HepG2 (cell line): ENCODE results near the gene THRA. TPM values are rescaled to one million over a fixed set of nuclear protein-coding genes. Genes with fewer than 3 reads are reported as not detected.

Source experiments
- CBX5 ChIP-seq: sonication (generic); formaldehyde crosslinking; IDR thresholded peaks from 2 replicates; pipeline ENCODE4 v1.4.0; 2020; ENCODE audit warnings: missing genetic modification reagents, borderline replicate concordance
- GATAD1 ChIP-seq: IDR thresholded peaks from 2 replicates; pipeline ENCODE4 v1.6.1; 2016; ENCODE audit warnings: missing genetic modification reagents, missing compliant biosample characterization
- HMGA1 ChIP-seq: sonication (generic); formaldehyde crosslinking; conservative IDR thresholded peaks from 2 replicates; pipeline ENCODE4 v1.4.0; 2020; ENCODE audit warnings: missing genetic modification reagents
- KLF12 ChIP-seq: sonication (generic); formaldehyde crosslinking; IDR thresholded peaks from 2 replicates; pipeline ENCODE4 v1.4.0; 2020; ENCODE audit warnings: missing genetic modification reagents, borderline replicate concordance
- LCORL ChIP-seq, 2 experiments: fragments of 450-650 bp in 1 of 2; sonication (generic) in 1 of 2; formaldehyde crosslinking in 1 of 2; IDR thresholded peaks; 2 replicates each; pipeline versions ENCODE4 v1.5.0 to v1.6.1; 2017 to 2020; ENCODE audit warnings: antibody characterized with exemption in 1 of 2, missing genetic modification reagents in 1 of 2
- NCOA5 ChIP-seq: sonication (generic); formaldehyde crosslinking; IDR thresholded peaks from 2 replicates; pipeline ENCODE4 v1.4.0; 2020; ENCODE audit warnings: missing genetic modification reagents
- NFE2 ChIP-seq: sonication (generic); formaldehyde crosslinking; IDR thresholded peaks from 2 replicates; pipeline ENCODE4 v1.4.0; 2020; ENCODE audit warnings: missing genetic modification reagents
- RARA ChIP-seq: IDR thresholded peaks from 2 replicates; pipeline ENCODE4 v1.6.1; 2016; ENCODE audit warnings: missing genetic modification reagents, missing compliant biosample characterization
- RBM22 ChIP-seq: fragments of 200-400 bp; formaldehyde crosslinking; optimal IDR thresholded peaks from 2 replicates; pipeline ENCODE3; 2017; ENCODE audit warnings: mild to moderate bottlenecking, low read length, moderate library complexity
- THAP11 ChIP-seq: IDR thresholded peaks from 2 replicates; pipeline ENCODE4 v1.6.1; 2016; ENCODE audit warnings: missing biosample characterization, missing genetic modification reagents
- ZFX ChIP-seq: sonication (generic); formaldehyde crosslinking; IDR thresholded peaks from 2 replicates; pipeline ENCODE4 v1.4.0; 2020; ENCODE audit warnings: mild to moderate bottlenecking, low read depth, missing genetic modification reagents, moderate library complexity
- ZNF138 ChIP-seq: sonication (generic); formaldehyde crosslinking; IDR thresholded peaks from 2 replicates; pipeline ENCODE4 v1.5.0; 2020; ENCODE audit warnings: mild to moderate bottlenecking, low read depth, missing genetic modification reagents
- ZNF253 ChIP-seq: sonication (generic); formaldehyde crosslinking; IDR thresholded peaks from 2 replicates; pipeline ENCODE4 v1.8.0; 2022; ENCODE audit warnings: mild to moderate bottlenecking, missing genetic modification reagents, borderline replicate concordance
- ZNF564 ChIP-seq: sonication (generic); formaldehyde crosslinking; IDR thresholded peaks from 2 replicates; pipeline ENCODE4 v1.8.1; 2023; ENCODE audit warnings: mild to moderate bottlenecking, missing genetic modification reagents
- ZNF572 ChIP-seq: sonication (generic); formaldehyde crosslinking; IDR thresholded peaks from 2 replicates; pipeline ENCODE4 v1.5.1; 2020; ENCODE audit warnings: mild to moderate bottlenecking, missing genetic modification reagents
- ZNF577 ChIP-seq: sonication (generic); formaldehyde crosslinking; IDR thresholded peaks from 2 replicates; pipeline ENCODE4 v1.4.0; 2020; ENCODE audit warnings: mild to moderate bottlenecking, low read depth, missing genetic modification reagents, borderline replicate concordance
- ZNF629 ChIP-seq: sonication (generic); formaldehyde crosslinking; conservative IDR thresholded peaks from 2 replicates; pipeline ENCODE4 v1.5.0; 2020; ENCODE audit warnings: missing genetic modification reagents
- ZNF749 ChIP-seq: sonication (generic); formaldehyde crosslinking; IDR thresholded peaks from 2 replicates; pipeline ENCODE4 v1.8.0; 2022; ENCODE audit warnings: mild to moderate bottlenecking, missing genetic modification reagents, moderate library complexity, borderline replicate concordance
- ZNF776 ChIP-seq: sonication (generic); formaldehyde crosslinking; IDR thresholded peaks from 2 replicates; pipeline ENCODE4 v1.4.0; 2020; ENCODE audit warnings: mild to moderate bottlenecking, missing genetic modification reagents
- ZSCAN31 ChIP-seq: sonication (generic); formaldehyde crosslinking; IDR thresholded peaks from 2 replicates; pipeline ENCODE4 v1.5.0; 2020; ENCODE audit warnings: low read depth, mild to moderate bottlenecking, missing genetic modification reagents
- polyA plus RNA-seq, 8 experiments: library from polyadenylated mRNA; depleted of rRNA in 3 of 8; stranded (reverse) in 7 of 8; unstranded in 1 of 8; fragments of >200 nt; fragmentation: Illumina TruSeq in 4 of 8; extraction: Trizol in 4 of 8; gene quantifications; 2 replicates each; pipeline versions ENCODE4 v1.2.1 to v1.2.3, GENCODE V29; 2011 to 2016; ENCODE audit warnings: low read depth in 4 of 8, missing spikeins in 1 of 8, mixed read lengths in 1 of 8; ENCODE audit not compliant: insufficient read depth in 1 of 8
- total RNA-seq, 5 experiments: library from RNA; depleted of rRNA; stranded (reverse); fragments of >200 nt; fragmentation: Illumina TruSeq; extraction: Trizol; gene quantifications; 2 replicates each; pipeline ENCODE4 v1.2.3, GENCODE V29; 2016; ENCODE audit warnings: low read depth in 1 of 5
- TF ChIP-seq, protein P1 (sequence below): sonication (generic); formaldehyde crosslinking; IDR thresholded peaks from 2 replicates; pipeline ENCODE4 v1.4.0; 2020; ENCODE audit warnings: missing genetic modification reagents, borderline replicate concordance
- TF ChIP-seq, protein P2 (sequence below): sonication (generic); formaldehyde crosslinking; IDR thresholded peaks from 2 replicates; pipeline ENCODE4; 2020; ENCODE audit warnings: missing genetic modification reagents, mild to moderate bottlenecking, borderline replicate concordance
- TF ChIP-seq, protein P3 (sequence below): sonication (generic); formaldehyde crosslinking; IDR thresholded peaks from 2 replicates; pipeline ENCODE4 v1.4.0; 2020; ENCODE audit warnings: missing genetic modification reagents

Gene THRA
- total and polyA plus RNA-seq, 2 of the 13 experiments (the other 11 are each of a cell fraction or from before 2014, with no cell fraction given): 8.0 to 9.9 TPM

DNA sequence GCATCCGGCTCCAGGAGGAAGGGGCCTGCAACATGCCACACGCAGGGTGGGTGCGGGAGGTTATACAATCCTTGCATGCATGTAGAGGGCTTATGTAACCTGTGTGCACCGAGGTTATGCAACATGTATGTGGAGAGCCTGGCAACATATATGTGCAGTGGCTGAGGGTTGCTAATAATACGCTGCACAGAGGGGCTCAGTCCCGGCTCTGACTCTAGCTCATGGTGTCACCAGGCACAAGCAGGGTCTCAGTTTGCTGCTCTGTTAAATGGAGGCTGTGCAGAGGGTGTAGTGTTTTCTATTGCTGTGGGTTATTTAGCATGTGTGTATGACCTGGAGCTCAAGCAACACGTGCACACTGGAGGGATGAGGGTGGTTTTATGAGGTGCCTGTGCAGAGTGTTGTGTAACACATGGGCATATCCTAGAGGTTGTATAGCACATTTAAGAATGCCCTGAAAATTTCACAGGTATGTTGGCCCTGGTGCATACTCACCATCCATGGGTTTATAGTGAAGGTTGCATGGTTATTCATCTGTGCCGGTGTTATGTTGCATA lies 13.3 kb downstream of the THRA start (continued):
- TF ChIP-seq, protein P1, sequence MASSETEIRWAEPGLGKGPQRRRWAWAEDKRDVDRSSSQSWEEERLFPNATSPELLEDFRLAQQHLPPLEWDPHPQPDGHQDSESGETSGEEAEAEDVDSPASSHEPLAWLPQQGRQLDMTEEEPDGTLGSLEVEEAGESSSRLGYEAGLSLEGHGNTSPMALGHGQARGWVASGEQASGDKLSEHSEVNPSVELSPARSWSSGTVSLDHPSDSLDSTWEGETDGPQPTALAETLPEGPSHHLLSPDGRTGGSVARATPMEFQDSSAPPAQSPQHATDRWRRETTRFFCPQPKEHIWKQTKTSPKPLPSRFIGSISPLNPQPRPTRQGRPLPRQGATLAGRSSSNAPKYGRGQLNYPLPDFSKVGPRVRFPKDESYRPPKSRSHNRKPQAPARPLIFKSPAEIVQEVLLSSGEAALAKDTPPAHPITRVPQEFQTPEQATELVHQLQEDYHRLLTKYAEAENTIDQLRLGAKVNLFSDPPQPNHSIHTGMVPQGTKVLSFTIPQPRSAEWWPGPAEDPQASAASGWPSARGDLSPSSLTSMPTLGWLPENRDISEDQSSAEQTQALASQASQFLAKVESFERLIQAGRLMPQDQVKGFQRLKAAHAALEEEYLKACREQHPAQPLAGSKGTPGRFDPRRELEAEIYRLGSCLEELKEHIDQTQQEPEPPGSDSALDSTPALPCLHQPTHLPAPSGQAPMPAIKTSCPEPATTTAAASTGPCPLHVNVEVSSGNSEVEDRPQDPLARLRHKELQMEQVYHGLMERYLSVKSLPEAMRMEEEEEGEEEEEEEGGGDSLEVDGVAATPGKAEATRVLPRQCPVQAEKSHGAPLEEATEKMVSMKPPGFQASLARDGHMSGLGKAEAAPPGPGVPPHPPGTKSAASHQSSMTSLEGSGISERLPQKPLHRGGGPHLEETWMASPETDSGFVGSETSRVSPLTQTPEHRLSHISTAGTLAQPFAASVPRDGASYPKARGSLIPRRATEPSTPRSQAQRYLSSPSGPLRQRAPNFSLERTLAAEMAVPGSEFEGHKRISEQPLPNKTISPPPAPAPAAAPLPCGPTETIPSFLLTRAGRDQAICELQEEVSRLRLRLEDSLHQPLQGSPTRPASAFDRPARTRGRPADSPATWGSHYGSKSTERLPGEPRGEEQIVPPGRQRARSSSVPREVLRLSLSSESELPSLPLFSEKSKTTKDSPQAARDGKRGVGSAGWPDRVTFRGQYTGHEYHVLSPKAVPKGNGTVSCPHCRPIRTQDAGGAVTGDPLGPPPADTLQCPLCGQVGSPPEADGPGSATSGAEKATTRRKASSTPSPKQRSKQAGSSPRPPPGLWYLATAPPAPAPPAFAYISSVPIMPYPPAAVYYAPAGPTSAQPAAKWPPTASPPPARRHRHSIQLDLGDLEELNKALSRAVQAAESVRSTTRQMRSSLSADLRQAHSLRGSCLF (CRISPR knock-in tag): no peak
- 0 out of 2 replicates have a peak, but pooled peaks have one; percentile 75 for TF ChIP-seq ZNF572
- no peak for TF ChIP-seq NFE2 (CRISPR knock-in tag)
- TF ChIP-seq ZNF749 (CRISPR knock-in tag): no peak
- TF ChIP-seq ZNF138: no peak
- TF ChIP-seq RBM22: no peak
- TF ChIP-seq RARA (CRISPR knock-in tag): no peak
- no peak for TF ChIP-seq THAP11 (CRISPR knock-in tag)
- no peak for TF ChIP-seq NCOA5 (CRISPR knock-in tag)
- no peak for TF ChIP-seq ZNF253 (CRISPR knock-in tag)
- peak; percentile 81 for TF ChIP-seq ZNF629 (CRISPR knock-in tag)
- 0 out of 2 replicates have a peak, but pooled peaks have one; percentile 11 for TF ChIP-seq ZSCAN31 (CRISPR knock-in tag)
- TF ChIP-seq, protein P2, sequence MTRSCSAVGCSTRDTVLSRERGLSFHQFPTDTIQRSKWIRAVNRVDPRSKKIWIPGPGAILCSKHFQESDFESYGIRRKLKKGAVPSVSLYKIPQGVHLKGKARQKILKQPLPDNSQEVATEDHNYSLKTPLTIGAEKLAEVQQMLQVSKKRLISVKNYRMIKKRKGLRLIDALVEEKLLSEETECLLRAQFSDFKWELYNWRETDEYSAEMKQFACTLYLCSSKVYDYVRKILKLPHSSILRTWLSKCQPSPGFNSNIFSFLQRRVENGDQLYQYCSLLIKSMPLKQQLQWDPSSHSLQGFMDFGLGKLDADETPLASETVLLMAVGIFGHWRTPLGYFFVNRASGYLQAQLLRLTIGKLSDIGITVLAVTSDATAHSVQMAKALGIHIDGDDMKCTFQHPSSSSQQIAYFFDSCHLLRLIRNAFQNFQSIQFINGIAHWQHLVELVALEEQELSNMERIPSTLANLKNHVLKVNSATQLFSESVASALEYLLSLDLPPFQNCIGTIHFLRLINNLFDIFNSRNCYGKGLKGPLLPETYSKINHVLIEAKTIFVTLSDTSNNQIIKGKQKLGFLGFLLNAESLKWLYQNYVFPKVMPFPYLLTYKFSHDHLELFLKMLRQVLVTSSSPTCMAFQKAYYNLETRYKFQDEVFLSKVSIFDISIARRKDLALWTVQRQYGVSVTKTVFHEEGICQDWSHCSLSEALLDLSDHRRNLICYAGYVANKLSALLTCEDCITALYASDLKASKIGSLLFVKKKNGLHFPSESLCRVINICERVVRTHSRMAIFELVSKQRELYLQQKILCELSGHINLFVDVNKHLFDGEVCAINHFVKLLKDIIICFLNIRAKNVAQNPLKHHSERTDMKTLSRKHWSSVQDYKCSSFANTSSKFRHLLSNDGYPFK: no peak
- TF ChIP-seq ZNF776 (CRISPR knock-in tag): 0 out of 2 replicates have a peak, but pooled peaks have one; percentile 42
- TF ChIP-seq HMGA1: no peak
- peak; percentile 3; the same call in 1 of the 2 replicates for TF ChIP-seq ZFX (CRISPR knock-in tag)
- TF ChIP-seq LCORL (IDR thresholded peaks at IDR 0.05): no peak
- no peak for TF ChIP-seq LCORL (CRISPR knock-in tag; IDR thresholded peaks at IDR 0.05)
- no peak for TF ChIP-seq GATAD1 (CRISPR knock-in tag)
- no peak for TF ChIP-seq KLF12 (CRISPR knock-in tag)
- TF ChIP-seq ZNF577 (CRISPR knock-in tag): no peak
- TF ChIP-seq, protein P3, sequence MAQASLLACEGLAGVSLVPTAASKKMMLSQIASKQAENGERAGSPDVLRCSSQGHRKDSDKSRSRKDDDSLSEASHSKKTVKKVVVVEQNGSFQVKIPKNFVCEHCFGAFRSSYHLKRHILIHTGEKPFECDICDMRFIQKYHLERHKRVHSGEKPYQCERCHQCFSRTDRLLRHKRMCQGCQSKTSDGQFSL (CRISPR knock-in tag): no peak
- TF ChIP-seq ZNF564 (CRISPR knock-in tag): peak; percentile 53; the same call in 1 of the 2 replicates
- no peak for TF ChIP-seq CBX5 (CRISPR knock-in tag)
